Esophagus squamous epithelium (tissue), 5 donors: ENCODE data around the gene FGGY. TPM values are rescaled to one million over a fixed set of nuclear protein-coding genes. Genes with fewer than 3 reads are reported as not detected.
A peak's percentile ranks its signal among the peaks of the same experiment; 100 is the strongest.

Source experiments
- DNase-seq: peaks from one replicate; lab custom pipeline; 2025; lab: John Stamatoyannopoulos, UW
- H3K27ac ChIP-seq, 4 donors: fragments of 200-600 bp; sonication (generic); one replicate each; pipeline ENCODE4 v1.5.1; 2016 to 2019; ENCODE audit warnings: mild to moderate bottlenecking in 1 of 4
- H3K27me3 ChIP-seq, 4 donors: fragments of 200-600 bp; sonication (generic); 1 replicate in 3 of 4; 2 replicates in 1 of 4; pipeline versions ENCODE4 v1.5.1 to v1.6.0; 2017 to 2021; ENCODE audit warnings: antibody characterized with exemption in 1 of 4
- H3K36me3 ChIP-seq, 3 donors: fragments of 200-600 bp; sonication (generic); one replicate each; pipeline ENCODE4 v1.5.1; 2016 to 2019
- H3K4me1 ChIP-seq, 3 donors: fragments of 200-600 bp; sonication (generic); one replicate each; pipeline ENCODE4 v1.5.1; 2017 to 2019
- H3K4me3 ChIP-seq, 4 donors: fragments of 200-600 bp; sonication (generic); 1 replicate in 3 of 4; 2 replicates in 1 of 4; pipeline ENCODE4 v1.5.1; 2016 to 2019; ENCODE audit warnings: mild to moderate bottlenecking in 2 of 4, moderate library complexity in 1 of 4
- H3K9me3 ChIP-seq, 3 donors: fragments of 200-600 bp; sonication (generic); one replicate each; pipeline ENCODE4 v1.5.1; 2016 to 2019
- POLR2A ChIP-seq, 4 donors: fragments of 450-650 bp; IDR thresholded peaks; one replicate each; pipeline ENCODE4 v1.6.1; 2017; ENCODE audit warnings: antibody characterized with exemption in 4 of 4, mild to moderate bottlenecking in 4 of 4, moderate library complexity in 3 of 4
- WGBS, 2 donors: methylation state at CpG; one replicate each; pipeline ENCODE4 v1.1.5; 2018; 5-methylcytosine and 5-hydroxymethylcytosine counted together
- intact Hi-C: fragments of 100-400 bp; cut with DNase I; formaldehyde crosslinking; loops from one replicate; pipeline ENCODE4 v1.15.0; 2022
- total RNA-seq, 4 donors: library from RNA; depleted of rRNA; stranded (reverse); fragments of >200 nt; gene quantifications; one replicate each; pipeline ENCODE4 v1.1.0, GENCODE V29; 2016
- TF ChIP-seq, protein P1 (sequence below), 6 experiments: fragments of 450-650 bp in 4 of 6; fragments of 200-600 bp in 2 of 6; sonication (generic) in 2 of 6; IDR thresholded peaks; one replicate each; pipeline ENCODE4 v1.5.1; 2016 to 2019; ENCODE audit warnings: antibody characterized with exemption in 6 of 6, mild to moderate bottlenecking in 4 of 6, moderate library complexity in 4 of 6
- donor health status: DM: yes; HTN: yes; CAD: no.

FGGY gene
- total RNA-seq, 4 donors from 2014 or later: 6.0 to 18.1 (median 9.3) TPM

DNA sequence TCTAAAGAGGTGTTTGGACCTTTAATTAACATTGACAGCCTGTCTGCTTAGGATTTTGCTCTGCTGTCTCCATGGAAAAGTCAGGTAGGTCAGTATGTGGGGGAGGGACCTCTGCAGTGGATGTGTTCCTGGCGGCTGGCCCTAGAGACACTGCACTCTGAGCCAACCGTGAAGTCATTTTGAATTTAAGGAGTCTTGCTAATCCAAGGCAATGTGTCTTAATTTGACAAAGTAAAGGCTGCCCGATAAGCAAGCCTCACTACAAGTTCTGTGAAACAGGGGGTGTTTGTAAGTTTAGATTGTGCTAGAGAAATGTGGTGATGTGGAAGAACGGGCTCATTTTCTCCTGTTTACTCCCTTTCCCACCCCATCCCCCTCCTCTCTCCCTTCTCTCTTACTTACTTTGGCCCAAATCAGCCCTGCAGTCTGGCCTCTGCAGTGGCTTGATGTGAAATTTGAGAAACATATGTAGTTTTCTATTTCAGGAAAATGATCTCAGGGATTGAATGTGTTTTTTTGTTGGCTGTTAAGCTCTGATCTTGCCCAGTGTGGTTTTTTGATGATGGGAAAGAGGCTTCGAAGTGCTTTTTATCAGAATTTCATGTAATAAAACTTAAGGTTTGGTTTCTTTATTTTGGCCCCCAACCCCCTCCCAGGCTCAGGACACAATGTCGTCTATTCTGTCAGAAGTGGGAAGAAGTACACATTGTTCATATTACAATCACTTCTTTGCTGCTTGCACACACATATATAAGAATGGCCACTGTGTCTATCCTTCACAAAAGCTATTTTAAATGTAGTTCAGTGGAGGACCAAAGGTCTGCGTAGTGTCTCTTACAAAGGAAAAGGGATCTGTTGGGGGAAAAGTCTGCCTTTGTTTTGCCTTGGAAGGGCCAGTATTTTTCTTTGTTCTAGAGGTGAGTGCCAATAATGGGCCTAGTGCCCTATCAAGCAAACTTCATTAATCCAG is 96.6 kb downstream of the FGGY start:
- H3K4me3 ChIP-seq: peak overlapping the region in 1 of 4 donors; percentile 9
- peak overlapping the region; percentile 32 to 87 (median 74) for H3K27ac ChIP-seq
- 54 to 59% methylated on average over 6 to 7 of the region's 7 CpGs for WGBS, 2 donors
- no peaks in the 10 kb centered on the region for H3K9me3 ChIP-seq
- H3K4me1 ChIP-seq: peaks cover 0 to 25% (median 0%) of the 10 kb centered on the region in 3 donors
- H3K27me3 ChIP-seq: no peaks in the 10 kb centered on the region
- H3K36me3 ChIP-seq: no peaks in the 10 kb centered on the region
- intact Hi-C loops: no loop called here
- TF ChIP-seq, protein P1, sequence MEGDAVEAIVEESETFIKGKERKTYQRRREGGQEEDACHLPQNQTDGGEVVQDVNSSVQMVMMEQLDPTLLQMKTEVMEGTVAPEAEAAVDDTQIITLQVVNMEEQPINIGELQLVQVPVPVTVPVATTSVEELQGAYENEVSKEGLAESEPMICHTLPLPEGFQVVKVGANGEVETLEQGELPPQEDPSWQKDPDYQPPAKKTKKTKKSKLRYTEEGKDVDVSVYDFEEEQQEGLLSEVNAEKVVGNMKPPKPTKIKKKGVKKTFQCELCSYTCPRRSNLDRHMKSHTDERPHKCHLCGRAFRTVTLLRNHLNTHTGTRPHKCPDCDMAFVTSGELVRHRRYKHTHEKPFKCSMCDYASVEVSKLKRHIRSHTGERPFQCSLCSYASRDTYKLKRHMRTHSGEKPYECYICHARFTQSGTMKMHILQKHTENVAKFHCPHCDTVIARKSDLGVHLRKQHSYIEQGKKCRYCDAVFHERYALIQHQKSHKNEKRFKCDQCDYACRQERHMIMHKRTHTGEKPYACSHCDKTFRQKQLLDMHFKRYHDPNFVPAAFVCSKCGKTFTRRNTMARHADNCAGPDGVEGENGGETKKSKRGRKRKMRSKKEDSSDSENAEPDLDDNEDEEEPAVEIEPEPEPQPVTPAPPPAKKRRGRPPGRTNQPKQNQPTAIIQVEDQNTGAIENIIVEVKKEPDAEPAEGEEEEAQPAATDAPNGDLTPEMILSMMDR (IDR thresholded peaks at IDR 0.05): no peak
- TF ChIP-seq POLR2A (IDR thresholded peaks at IDR 0.05): no peak
- no peak for DNase-seq

DNA sequence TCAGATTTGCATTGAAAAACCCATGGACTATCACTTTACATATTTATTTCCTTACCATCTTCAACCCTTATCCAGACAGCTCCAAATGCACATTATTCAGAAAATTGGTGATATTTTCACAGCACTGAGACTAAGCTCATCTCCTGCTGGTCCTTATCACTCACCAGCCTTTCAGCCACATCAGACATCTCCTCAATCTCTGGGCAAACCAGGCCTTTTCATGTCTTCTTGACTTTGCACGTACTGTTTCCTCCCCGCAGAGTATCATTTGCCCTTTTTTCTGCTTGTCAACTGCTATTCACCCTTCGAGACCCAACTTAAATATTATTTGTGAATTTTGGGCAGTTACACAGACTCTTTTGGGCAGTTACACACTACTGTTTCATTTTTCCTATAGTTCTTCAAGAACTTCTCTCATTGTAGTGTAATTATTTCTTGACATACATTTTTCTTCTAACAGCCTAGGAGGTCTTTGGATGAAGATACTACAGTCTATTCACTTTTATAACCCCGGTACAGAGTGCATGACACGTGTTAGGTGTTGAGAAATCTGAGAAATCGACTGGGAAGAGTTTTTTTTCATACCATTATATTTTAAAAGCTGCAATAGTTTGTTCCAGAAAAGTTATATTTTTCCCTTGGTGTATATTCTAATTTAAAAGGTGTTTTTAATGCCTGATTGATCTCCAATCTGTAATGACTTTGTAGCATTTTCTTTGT is 98.0 kb downstream of the FGGY start:
- no peaks in the 10 kb centered on the region for H3K27me3 ChIP-seq
- no peaks in the 10 kb centered on the region for H3K9me3 ChIP-seq
- no peak for DNase-seq
- peak overlapping the region in 2 of 4 donors; percentile 45 to 69 for H3K27ac ChIP-seq
- no peak overlapping the region for H3K4me3 ChIP-seq
- no peaks in the 10 kb centered on the region for H3K36me3 ChIP-seq
- H3K4me1 ChIP-seq: peaks cover 0 to 25% (median 0%) of the 10 kb centered on the region in 3 donors
- no peak for TF ChIP-seq POLR2A (IDR thresholded peaks at IDR 0.05)
- TF ChIP-seq, protein P1 (IDR thresholded peaks at IDR 0.05): no peak
- intact Hi-C loops: no loop called here
- 85 to 88% methylated on average over 6 of the region's 6 CpGs for WGBS, 2 donors

DNA sequence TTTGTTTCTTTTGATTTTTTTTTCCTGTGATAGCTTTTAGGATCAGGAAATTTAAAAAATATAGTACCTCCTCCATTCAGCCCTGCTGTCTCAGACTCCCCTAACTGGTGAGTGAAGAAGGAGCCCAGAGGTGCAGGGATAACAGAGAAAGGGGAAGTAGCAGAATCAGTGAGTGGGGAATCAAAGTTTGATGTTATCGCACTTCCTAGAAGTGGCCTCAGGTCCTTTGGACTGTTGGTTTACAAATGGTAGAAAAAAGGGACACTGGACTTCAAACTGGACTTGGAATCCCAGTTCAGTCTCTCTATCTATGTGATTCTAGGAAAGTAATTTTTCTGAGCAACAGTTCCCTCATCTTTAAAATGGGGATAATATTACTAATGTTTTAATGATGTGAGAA is 99.5 kb downstream of the FGGY start:
- Histone ChIP-seq H3K9me3 (no peaks in the 10 kb centered on the region), H3K4me3 (no peak overlapping the region), H3K27ac (no peak overlapping the region), H3K4me1 (peaks cover 0 to 25% (median 0%) of the 10 kb centered on the region in 3 donors), H3K36me3 (no peaks in the 10 kb centered on the region), H3K27me3 (no peaks in the 10 kb centered on the region)
- 92 to 94% methylated on average over 1 of the region's 1 CpG for WGBS, 2 donors
- intact Hi-C loops: no loop called here
- DNase-seq: no peak
- TF ChIP-seq, protein P1 (IDR thresholded peaks at IDR 0.05): no peak
- TF ChIP-seq POLR2A (IDR thresholded peaks at IDR 0.05): no peak

DNA sequence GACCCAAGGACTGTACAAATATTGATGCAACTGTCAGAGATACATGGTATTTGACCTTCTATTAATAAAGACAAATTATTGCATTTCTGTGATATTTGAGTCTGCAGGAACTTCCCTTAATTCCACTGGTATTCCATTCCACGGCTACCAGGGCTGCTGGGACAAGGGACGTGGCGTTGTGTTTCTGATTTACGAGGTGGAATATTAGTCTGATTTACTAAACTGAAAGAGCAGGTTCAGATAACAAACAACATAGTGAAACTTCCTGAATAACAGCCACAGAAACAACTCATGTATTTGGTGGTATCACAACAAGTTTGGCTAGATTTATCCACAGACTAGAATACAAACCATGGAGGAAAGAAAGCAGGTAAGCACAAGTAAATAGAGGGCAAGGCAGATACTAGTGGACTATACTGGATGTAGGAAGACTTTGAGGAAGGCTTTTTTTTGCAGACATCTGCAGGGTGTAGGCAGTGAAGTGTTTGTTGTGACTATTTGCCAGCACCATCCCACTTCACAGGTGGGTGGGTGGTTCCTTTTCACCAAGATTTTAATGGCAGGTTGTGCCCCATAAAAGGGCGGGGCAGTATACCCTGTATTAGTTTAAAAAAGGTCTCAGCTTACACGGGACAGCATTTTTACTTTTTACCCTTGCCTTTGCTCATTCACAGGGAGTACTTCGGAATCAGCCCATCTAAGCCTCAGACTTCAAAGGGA is 100.4 kb downstream of the FGGY start:
- DNase-seq: no peak
- intact Hi-C loops: no loop called here
- Histone ChIP-seq H3K27ac (no peak overlapping the region), H3K36me3 (no peaks in the 10 kb centered on the region), H3K4me3 (no peak overlapping the region), H3K27me3 (no peaks in the 10 kb centered on the region), H3K4me1 (peaks cover 0 to 24% (median 0%) of the 10 kb centered on the region in 3 donors), H3K9me3 (no peaks in the 10 kb centered on the region)
- WGBS, 2 donors: 82 to 89% methylated on average over 3 to 7 of the region's 7 CpGs
- no peak for TF ChIP-seq POLR2A (IDR thresholded peaks at IDR 0.05)
- TF ChIP-seq, protein P1 (IDR thresholded peaks at IDR 0.05): no peak
